ENCODE results near the gene NRTN. TPM values are rescaled to one million over a fixed set of nuclear protein-coding genes. Genes with fewer than 3 reads are reported as not detected.

NRTN gene
- total and polyA plus RNA-seq, 2 donors (not counting 1 experiment from before 2014, with no cell fraction given): 0.27 TPM; not detected in 1

DNA sequence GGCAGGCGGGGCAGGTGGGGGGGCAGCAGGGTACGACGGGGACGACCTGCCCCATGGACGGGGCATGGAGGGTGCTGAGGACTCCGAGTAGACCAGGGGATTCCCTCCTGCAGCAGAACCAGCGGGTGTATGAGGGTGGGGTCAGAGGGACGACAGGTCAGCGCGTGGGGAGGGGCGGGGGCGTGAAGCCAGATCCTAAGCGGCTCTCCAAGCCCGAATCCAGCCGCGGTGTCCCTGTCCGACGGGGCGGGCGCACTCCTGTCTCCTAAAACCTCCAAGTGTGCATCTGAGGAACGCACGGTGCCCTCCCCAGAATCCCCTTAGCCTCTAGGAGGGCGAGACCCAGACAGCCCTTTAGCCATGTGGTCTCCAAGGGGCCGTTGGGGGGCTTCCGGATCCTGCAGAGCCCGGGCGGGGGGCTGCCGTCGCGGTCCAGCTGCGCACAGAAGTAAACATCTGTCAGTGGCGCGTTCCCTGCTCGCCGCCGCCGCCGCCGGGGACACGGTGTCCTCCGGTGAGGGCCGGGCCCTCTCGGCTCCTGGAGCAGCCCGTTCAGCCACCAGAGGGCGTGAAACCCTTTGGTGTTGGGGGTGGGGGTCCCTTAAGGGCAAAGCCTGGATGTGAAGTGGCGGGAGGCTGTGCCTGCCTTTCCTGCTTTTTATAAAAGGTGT, 730 bp downstream of the NRTN start:
- WGBS (ENCODE audit: insufficient coverage): 3% methylated on average over 46 of the region's 46 CpGs
- peak; percentile 71 for DNase-seq
- Histone ChIP-seq H3K4me3 (ENCODE audit: control extremely low read depth in 1 of 5, extremely low read depth in 1 of 5, insufficient read depth in 1 of 5, low read depth in 2 of 5, low read length in 4 of 5) (no peak overlapping the region), H3K36me3 (replicated peaks in 1 of 2; ENCODE audit: control extremely low read depth in 1 of 2, control insufficient read depth in 1 of 2, extremely low read depth in 1 of 2, insufficient read depth in 2 of 2, low read length in 1 of 2) (no peaks in the 10 kb centered on the region), H3K4me2 (replicated peaks; ENCODE audit: low read depth, low read length, poor library complexity, severe bottlenecking) (peak overlapping the region; percentile 61), H3K27me3 (replicated peaks in 1 of 4; ENCODE audit: control extremely low read depth in 1 of 4, control insufficient read depth in 3 of 4, insufficient read depth in 4 of 4, low read length in 3 of 4) (peaks cover 0 to 49% (median 22%) of the 10 kb centered on the region in 4 experiments), H3K9me3 (ENCODE audit: control extremely low read depth in 1 of 3, control insufficient read depth in 2 of 3, insufficient read depth in 1 of 3, low read length in 2 of 3) (peaks cover 0 to 36% (median 0%) of the 10 kb centered on the region in 3 donors), H2AFZ (ENCODE audit: insufficient read depth, low read depth, low read length, poor library complexity, severe bottlenecking) (peak overlapping the region; percentile 62), H3K4me1 (ENCODE audit: control insufficient read depth in 2 of 2, insufficient read depth in 2 of 2, low read length in 2 of 2) (peaks cover 20 to 27% of the 10 kb centered on the region in 2 donors), H3K79me2 (ENCODE audit: control insufficient read depth, insufficient read depth, low read length) (no peaks in the 10 kb centered on the region), H3K9ac (ENCODE audit: low read length) (no peak overlapping the region), H3K27ac (ENCODE audit: low read length in 2 of 2) (no peak overlapping the region), H4K20me1 (ENCODE audit: control insufficient read depth, insufficient read depth, low read length, poor library complexity, severe bottlenecking) (no peaks in the 10 kb centered on the region)
- ChIA-PET CTCF (no interaction called here), POLR2A (no interaction called here)
- no peak for ATAC-seq (ENCODE audit: low read depth)
- intact Hi-C loops (cut with micrococcal nuclease): loop anchor here (2.0 to 5.0 kb wide), 2 partner anchors 102 to 217 kb away; no protein-coding TSS in a partner anchor
- Mint-ChIP-seq H3K4me3 (peak overlapping the region; percentile 64), H3K9me3 (ENCODE audit: insufficient read depth) (no peaks in the 10 kb centered on the region), H3K4me1 (peaks cover 22% of the 10 kb centered on the region), H3K27me3 (peaks cover 18% of the 10 kb centered on the region), H3K27ac (no peak overlapping the region)
- no peak for TF ChIP-seq EZH2 (IDR thresholded peaks at IDR 0.05; ENCODE audit: borderline replicate concordance, insufficient read depth, low read depth, low read length, poor library complexity, severe bottlenecking)
- TF ChIP-seq, protein P1, sequence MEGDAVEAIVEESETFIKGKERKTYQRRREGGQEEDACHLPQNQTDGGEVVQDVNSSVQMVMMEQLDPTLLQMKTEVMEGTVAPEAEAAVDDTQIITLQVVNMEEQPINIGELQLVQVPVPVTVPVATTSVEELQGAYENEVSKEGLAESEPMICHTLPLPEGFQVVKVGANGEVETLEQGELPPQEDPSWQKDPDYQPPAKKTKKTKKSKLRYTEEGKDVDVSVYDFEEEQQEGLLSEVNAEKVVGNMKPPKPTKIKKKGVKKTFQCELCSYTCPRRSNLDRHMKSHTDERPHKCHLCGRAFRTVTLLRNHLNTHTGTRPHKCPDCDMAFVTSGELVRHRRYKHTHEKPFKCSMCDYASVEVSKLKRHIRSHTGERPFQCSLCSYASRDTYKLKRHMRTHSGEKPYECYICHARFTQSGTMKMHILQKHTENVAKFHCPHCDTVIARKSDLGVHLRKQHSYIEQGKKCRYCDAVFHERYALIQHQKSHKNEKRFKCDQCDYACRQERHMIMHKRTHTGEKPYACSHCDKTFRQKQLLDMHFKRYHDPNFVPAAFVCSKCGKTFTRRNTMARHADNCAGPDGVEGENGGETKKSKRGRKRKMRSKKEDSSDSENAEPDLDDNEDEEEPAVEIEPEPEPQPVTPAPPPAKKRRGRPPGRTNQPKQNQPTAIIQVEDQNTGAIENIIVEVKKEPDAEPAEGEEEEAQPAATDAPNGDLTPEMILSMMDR (IDR thresholded peaks at IDR 0.05): peak; percentile 71

- no peak for TF ChIP-seq EZH2 (IDR thresholded peaks at IDR 0.05; ENCODE audit: borderline replicate concordance, insufficient read depth, low read depth, low read length, poor library complexity, severe bottlenecking)
- TF ChIP-seq, protein P1 (IDR thresholded peaks at IDR 0.05): peak; percentile 36
- Histone ChIP-seq H3K27me3 (replicated peaks in 1 of 4; ENCODE audit: control extremely low read depth in 1 of 4, control insufficient read depth in 3 of 4, insufficient read depth in 4 of 4, low read length in 3 of 4) (peaks cover 0 to 44% (median 19%) of the 10 kb centered on the region in 4 experiments), H3K27ac (ENCODE audit: low read length in 2 of 2) (no peak overlapping the region), H3K4me1 (ENCODE audit: control insufficient read depth in 2 of 2, insufficient read depth in 2 of 2, low read length in 2 of 2) (peaks cover 20 to 27% of the 10 kb centered on the region in 2 donors), H3K4me3 (ENCODE audit: control extremely low read depth in 1 of 5, extremely low read depth in 1 of 5, insufficient read depth in 1 of 5, low read depth in 2 of 5, low read length in 4 of 5) (no peak overlapping the region), H2AFZ (ENCODE audit: insufficient read depth, low read depth, low read length, poor library complexity, severe bottlenecking) (peak overlapping the region; percentile 62), H3K9ac (ENCODE audit: low read length) (no peak overlapping the region), H3K79me2 (ENCODE audit: control insufficient read depth, insufficient read depth, low read length) (no peaks in the 10 kb centered on the region), H4K20me1 (ENCODE audit: control insufficient read depth, insufficient read depth, low read length, poor library complexity, severe bottlenecking) (no peaks in the 10 kb centered on the region), H3K4me2 (replicated peaks; ENCODE audit: low read depth, low read length, poor library complexity, severe bottlenecking) (no peak overlapping the region), H3K9me3 (ENCODE audit: control extremely low read depth in 1 of 3, control insufficient read depth in 2 of 3, insufficient read depth in 1 of 3, low read length in 2 of 3) (peaks cover 0 to 32% (median 0%) of the 10 kb centered on the region in 3 donors), H3K36me3 (replicated peaks in 1 of 2; ENCODE audit: control extremely low read depth in 1 of 2, control insufficient read depth in 1 of 2, extremely low read depth in 1 of 2, insufficient read depth in 2 of 2, low read length in 1 of 2) (no peaks in the 10 kb centered on the region)
- Mint-ChIP-seq H3K9me3 (ENCODE audit: insufficient read depth) (no peaks in the 10 kb centered on the region), H3K27me3 (peaks cover 16% of the 10 kb centered on the region), H3K4me3 (peak overlapping the region; percentile 1), H3K4me1 (peaks cover 22% of the 10 kb centered on the region), H3K27ac (no peak overlapping the region)
- CTCF ChIA-PET: interaction anchor here (1.0 kb wide), 1 partner anchor 217 kb away, joined by 4 read pairs; no protein-coding TSS in a partner anchor
- intact Hi-C loops (cut with micrococcal nuclease): loop anchor here (5.0 kb wide), 1 partner anchor 101 kb away; no protein-coding TSS in a partner anchor
- POLR2A ChIA-PET: no interaction called here
- WGBS (ENCODE audit: insufficient coverage): 0% methylated on average over 2 of the region's 6 CpGs
- DNase-seq (no peak), ATAC-seq (ENCODE audit: low read depth) (no peak)
Measured at GRCh38 chr19:5806133-5806489, 1.2 kb downstream of the NRTN start.

Data from B cell (primary cell).